GM19099 (cell line): ENCODE results near the gene SRD5A3.

Experiments
- POLR2A ChIP-seq: IDR thresholded peaks from 3 replicates; pipeline ENCODE4 v1.6.1; 2011; ENCODE audit warnings: low read depth; ENCODE audit not compliant: insufficient read length; ENCODE audit errors: extremely low read depth

Gene SRD5A3

GRCh38 chr4:55410431-55410830, 64.4 kb downstream of the SRD5A3 start:
- no peak for TF ChIP-seq POLR2A

GRCh38 chr4:55411621-55412020, 65.6 kb downstream of the SRD5A3 start:
- no peak for TF ChIP-seq POLR2A

GRCh38 chr4:55416176-55416575, 70.1 kb downstream of the SRD5A3 start:
- no peak for TF ChIP-seq POLR2A
